Gastrocnemius medialis (tissue), 4 donors: Measurements from ENCODE around the gene FMN2.

Source experiments
- POLR2A ChIP-seq, 2 donors: fragments of 450-650 bp; IDR thresholded peaks; one replicate each; pipeline ENCODE4 v1.6.1; 2017; ENCODE audit warnings: antibody characterized with exemption in 2 of 2, mild to moderate bottlenecking in 2 of 2, moderate library complexity in 2 of 2
- TF ChIP-seq, protein P1 (sequence below), 5 experiments: fragments of 450-650 bp in 3 of 5; fragments of 200-600 bp in 2 of 5; sonication (generic) in 2 of 5; IDR thresholded peaks in 4 of 5; conservative IDR thresholded peaks in 1 of 5; 1 replicate in 4 of 5; 2 replicates in 1 of 5; pipeline ENCODE4 v1.5.1; 2016 to 2019; ENCODE audit warnings: antibody characterized with exemption in 5 of 5, mild to moderate bottlenecking in 3 of 5, moderate library complexity in 3 of 5

DNA sequence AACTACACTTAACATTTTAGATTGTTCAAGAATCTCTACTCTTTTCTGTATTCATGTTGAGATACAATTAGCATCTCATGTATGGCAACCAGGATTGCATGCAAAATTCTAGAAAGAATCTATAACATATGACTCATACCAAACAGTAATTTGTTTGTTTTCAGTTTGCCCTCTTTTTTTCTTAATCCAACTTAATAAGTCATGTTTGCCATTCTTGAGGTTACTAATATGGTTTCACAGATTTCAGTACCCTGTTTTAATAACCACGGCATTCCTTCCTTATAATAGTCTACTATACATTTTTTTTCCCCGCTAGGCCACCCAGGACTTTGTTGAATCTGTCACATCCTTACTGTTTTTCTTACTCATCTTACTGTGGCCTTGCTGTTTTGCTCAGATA, 140.8 kb downstream of the FMN2 start:
- TF ChIP-seq, protein P1, sequence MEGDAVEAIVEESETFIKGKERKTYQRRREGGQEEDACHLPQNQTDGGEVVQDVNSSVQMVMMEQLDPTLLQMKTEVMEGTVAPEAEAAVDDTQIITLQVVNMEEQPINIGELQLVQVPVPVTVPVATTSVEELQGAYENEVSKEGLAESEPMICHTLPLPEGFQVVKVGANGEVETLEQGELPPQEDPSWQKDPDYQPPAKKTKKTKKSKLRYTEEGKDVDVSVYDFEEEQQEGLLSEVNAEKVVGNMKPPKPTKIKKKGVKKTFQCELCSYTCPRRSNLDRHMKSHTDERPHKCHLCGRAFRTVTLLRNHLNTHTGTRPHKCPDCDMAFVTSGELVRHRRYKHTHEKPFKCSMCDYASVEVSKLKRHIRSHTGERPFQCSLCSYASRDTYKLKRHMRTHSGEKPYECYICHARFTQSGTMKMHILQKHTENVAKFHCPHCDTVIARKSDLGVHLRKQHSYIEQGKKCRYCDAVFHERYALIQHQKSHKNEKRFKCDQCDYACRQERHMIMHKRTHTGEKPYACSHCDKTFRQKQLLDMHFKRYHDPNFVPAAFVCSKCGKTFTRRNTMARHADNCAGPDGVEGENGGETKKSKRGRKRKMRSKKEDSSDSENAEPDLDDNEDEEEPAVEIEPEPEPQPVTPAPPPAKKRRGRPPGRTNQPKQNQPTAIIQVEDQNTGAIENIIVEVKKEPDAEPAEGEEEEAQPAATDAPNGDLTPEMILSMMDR (IDR thresholded peaks at IDR 0.05 in 4 of 5, conservative IDR thresholded peaks at IDR 0.05 in 1 of 5) = no peak
- TF ChIP-seq POLR2A (IDR thresholded peaks at IDR 0.05) = no peak
